Measurements from ENCODE around the gene KDM2A.

The KDM2A gene

GRCh38 chr11:67289226-67289650 lies 170.2 kb downstream of the KDM2A start, which contains the start of gene ANKRD13D:
ANKRD13D (plus strand) TSS chr11:67289303; CDS start chr11:67289461, 158 bp downstream.
- DNase-seq: no peak
- Histone ChIP-seq H3K36me3 (ENCODE audit: insufficient read depth, low read length) (peaks cover 81% of the 10 kb centered on the region), H3K27ac (ENCODE audit: low read length) (peak within 1 kb of the TSS; percentile 100), H3K27me3 (ENCODE audit: insufficient read depth, low read length, poor library complexity) (no peaks in the 10 kb centered on the region), H3K9ac (ENCODE audit: low read depth, low read length) (peak within 1 kb of the TSS; percentile 99), H3K4me3 (ENCODE audit: low read depth in 1 of 2, low read length in 2 of 2) (peak within 1 kb of the TSS; percentile 42 to 78), H3K4me2 (ENCODE audit: insufficient read depth, low read length) (peak within 1 kb of the TSS; percentile 94), H3K4me1 (ENCODE audit: insufficient read depth, low read length) (peaks cover 72% of the 10 kb centered on the region), H4K20me1 (ENCODE audit: insufficient read depth, low read length) (0 out of 2 replicates have a peak, but pooled peaks cover 8% of the 10 kb centered on the region), H3K9me3 (ENCODE audit: insufficient read depth, low read length, severe bottlenecking) (no peaks in the 10 kb centered on the region), H3K79me2 (ENCODE audit: insufficient read depth, low read length) (peaks cover 61% of the 10 kb centered on the region), H2AFZ (ENCODE audit: low read depth, low read length) (peak within 1 kb of the TSS; percentile 68)
- no peak for TF ChIP-seq CTCF (IDR thresholded peaks at IDR 0.05; ENCODE audit: borderline replicate concordance, extremely low read depth, low read length, poor library complexity, severe bottlenecking)
- no peak for TF ChIP-seq EZH2 (IDR thresholded peaks at IDR 0.05; ENCODE audit: borderline replicate concordance, low read depth, low read length, severe bottlenecking)
- ATAC-seq (ENCODE audit: insufficient read depth, low read depth): peak; percentile 31

- ATAC-seq (ENCODE audit: insufficient read depth, low read depth) (no peak; the same call in 2 of the 3 replicates), DNase-seq (no peak)
- Histone ChIP-seq H3K4me2 (ENCODE audit: insufficient read depth, low read length) (peak overlapping the region; percentile 94), H3K9me3 (ENCODE audit: insufficient read depth, low read length, severe bottlenecking) (peaks cover 3% of the 10 kb centered on the region), H3K27ac (ENCODE audit: low read length) (peak overlapping the region; percentile 72), H3K36me3 (ENCODE audit: insufficient read depth, low read length) (peaks cover 81% of the 10 kb centered on the region), H3K27me3 (ENCODE audit: insufficient read depth, low read length, poor library complexity) (no peaks in the 10 kb centered on the region), H2AFZ (ENCODE audit: low read depth, low read length) (no peak overlapping the region), H4K20me1 (ENCODE audit: insufficient read depth, low read length) (0 out of 2 replicates have a peak, but pooled peaks cover 8% of the 10 kb centered on the region), H3K4me3 (ENCODE audit: low read depth in 1 of 2, low read length in 2 of 2) (peak overlapping the region; percentile 33 to 62; a peak in 3 of 4 replicates), H3K79me2 (ENCODE audit: insufficient read depth, low read length) (peaks cover 67% of the 10 kb centered on the region), H3K4me1 (ENCODE audit: insufficient read depth, low read length) (peaks cover 72% of the 10 kb centered on the region), H3K9ac (ENCODE audit: low read depth, low read length) (peak overlapping the region; percentile 99)
- TF ChIP-seq EZH2 (IDR thresholded peaks at IDR 0.05; ENCODE audit: borderline replicate concordance, low read depth, low read length, severe bottlenecking) (no peak), CTCF (IDR thresholded peaks at IDR 0.05; ENCODE audit: borderline replicate concordance, extremely low read depth, low read length, poor library complexity, severe bottlenecking) (no peak)
Observed at GRCh38 chr11:67289651-67290479, 170.8 kb downstream of the KDM2A start.

- Histone ChIP-seq H3K4me3 (ENCODE audit: low read depth in 1 of 2, low read length in 2 of 2) (peak overlapping the region in 1 of 2 experiments; percentile 62; a peak in 1 of 4 replicates), H3K79me2 (ENCODE audit: insufficient read depth, low read length) (peaks cover 75% of the 10 kb centered on the region), H3K27ac (ENCODE audit: low read length) (no peak overlapping the region; the same call in 1 of the 2 replicates), H3K9ac (ENCODE audit: low read depth, low read length) (peak overlapping the region; percentile 99; the same call in 1 of the 2 replicates), H3K4me2 (ENCODE audit: insufficient read depth, low read length) (peak overlapping the region; percentile 94), H3K4me1 (ENCODE audit: insufficient read depth, low read length) (peaks cover 66% of the 10 kb centered on the region), H3K36me3 (ENCODE audit: insufficient read depth, low read length) (peaks cover 81% of the 10 kb centered on the region), H3K9me3 (ENCODE audit: insufficient read depth, low read length, severe bottlenecking) (peaks cover 9% of the 10 kb centered on the region), H2AFZ (ENCODE audit: low read depth, low read length) (no peak overlapping the region), H4K20me1 (ENCODE audit: insufficient read depth, low read length) (0 out of 2 replicates have a peak, but pooled peaks cover 8% of the 10 kb centered on the region), H3K27me3 (ENCODE audit: insufficient read depth, low read length, poor library complexity) (no peaks in the 10 kb centered on the region)
- DNase-seq (no peak), ATAC-seq (ENCODE audit: insufficient read depth, low read depth) (no peak)
- TF ChIP-seq EZH2 (IDR thresholded peaks at IDR 0.05; ENCODE audit: borderline replicate concordance, low read depth, low read length, severe bottlenecking): no peak
- TF ChIP-seq CTCF (IDR thresholded peaks at IDR 0.05; ENCODE audit: borderline replicate concordance, extremely low read depth, low read length, poor library complexity, severe bottlenecking): no peak
Observed at GRCh38 chr11:67290801-67291200, 171.7 kb downstream of the KDM2A start.
